Panc1 (cell line): ENCODE results near the gene RASEF. TPM values are rescaled to one million over a fixed set of nuclear protein-coding genes. Genes with fewer than 3 reads are reported as not detected.

Experiments
- ATAC-seq: fragments of 200-7000 bp; cut with Tn5 transposase; 2 replicates; pipeline ENCODE4 v1.9.1; 2020; ENCODE audit warnings: mild to moderate bottlenecking, moderate library complexity
- BruUV-seq: library from RNA; stranded (reverse); fragments of 400-500 nt; replicated peaks from 2 replicates; lab custom pipeline; 2021; lab: Mats Ljungman, UMichigan
- CTCF ChIA-PET: fragments of 300-600 bp; sonication (Branson Sonifier 250); formaldehyde crosslinking; loops from one replicate; lab custom pipeline; 2022; ENCODE audit warnings: antibody characterized with exemption; lab: Charles Lee
- POLR2A ChIA-PET: fragments of 300-600 bp; sonication (Branson Sonifier 250); formaldehyde crosslinking; loops from one replicate; lab custom pipeline; 2022; ENCODE audit warnings: antibody characterized with exemption; lab: Charles Lee
- DNase-seq: peaks from one replicate; pipeline ENCODE4 v3.0.0-alpha.2; 2010; ENCODE audit warnings: low read depth, low spot score
- H3K27ac ChIP-seq: 2 replicates; pipeline ENCODE4 v1.5.1; 2011; ENCODE audit warnings: mild to moderate bottlenecking, low read length, inconsistent platforms
- H3K27me3 ChIP-seq: fragments of 200-500 bp; sonication (Bioruptor generic); 2 replicates; pipeline ENCODE4 v1.6.0; 2014; ENCODE audit warnings: low read length, inconsistent platforms; ENCODE audit not compliant: control insufficient read depth, insufficient read depth
- H3K36me3 ChIP-seq: fragments of 200-500 bp; sonication (Bioruptor generic); 2 replicates; pipeline ENCODE4 v1.5.1; 2014; ENCODE audit warnings: inconsistent platforms, mild to moderate bottlenecking, low read length, moderate library complexity; ENCODE audit not compliant: control insufficient read depth, insufficient read depth
- H3K4me1 ChIP-seq: 2 replicates; pipeline ENCODE4 v1.5.1; 2011; ENCODE audit warnings: inconsistent platforms, mild to moderate bottlenecking, low read length, moderate library complexity; ENCODE audit not compliant: control insufficient read depth, insufficient read depth
- H3K4me3 ChIP-seq, 2 experiments: 2 replicates each; pipeline ENCODE4 v1.5.1; 2011 to 2012; ENCODE audit warnings: low read depth in 2 of 2, low read length in 2 of 2, mild to moderate bottlenecking in 2 of 2, inconsistent platforms in 1 of 2, moderate library complexity in 1 of 2
- H3K9me3 ChIP-seq: fragments of 200-500 bp; sonication (Bioruptor generic); 2 replicates; pipeline ENCODE4 v1.5.1; 2014; ENCODE audit warnings: low read depth, mild to moderate bottlenecking, inconsistent platforms, low read length, moderate library complexity; ENCODE audit not compliant: control insufficient read depth, insufficient read depth
- POLR2AphosphoS5 ChIP-seq: IDR thresholded peaks from 2 replicates; pipeline ENCODE4 v1.6.1; 2012; ENCODE audit warnings: mild to moderate bottlenecking, low read depth, low read length, moderate library complexity
- SIN3A ChIP-seq: IDR thresholded peaks from 2 replicates; pipeline ENCODE4 v1.6.1; 2012; ENCODE audit warnings: low read depth, mild to moderate bottlenecking, low read length, moderate library complexity, borderline replicate concordance; ENCODE audit not compliant: insufficient read depth
- TCF7L2 ChIP-seq: IDR thresholded peaks from 2 replicates; pipeline ENCODE4 v1.6.1; 2011; ENCODE audit warnings: mild to moderate bottlenecking, low read depth, low read length, inconsistent platforms
- in situ Hi-C: cut with HindIII; loops from 2 replicates; pipeline ENCODE4 v1.10.0; 2016; ENCODE audit warnings: low sequenced_read_pairs, low pct_unique_long_range_greater_than_20kb
- intact Hi-C: fragments of 100-400 bp; cut with micrococcal nuclease; formaldehyde crosslinking; loops from one replicate; pipeline ENCODE4 v1.10.0; 2022; ENCODE audit not compliant: unreplicated experiment
- total RNA-seq: library from RNA; stranded (reverse); gene quantifications from one replicate; pipeline ENCODE4 v1.2.1, GENCODE V29; 2021; ENCODE audit not compliant: unreplicated experiment
- TF ChIP-seq, protein P1 (sequence below): fragments of 450-650 bp; IDR thresholded peaks from 2 replicates; pipeline ENCODE4 v1.5.1; 2017; ENCODE audit warnings: mild to moderate bottlenecking
- TF ChIP-seq, protein P2 (sequence below), 2 experiments: IDR thresholded peaks; 2 replicates each; pipeline ENCODE4 v1.6.1; 2011 to 2012; ENCODE audit warnings: low read depth in 2 of 2, control low read depth in 1 of 2, low read length in 1 of 2, mild to moderate bottlenecking in 1 of 2, moderate library complexity in 1 of 2; ENCODE audit not compliant: insufficient read depth in 1 of 2

The RASEF gene
- total RNA-seq, 1 experiment from 2014 or later, result 2.9 TPM

DNA sequence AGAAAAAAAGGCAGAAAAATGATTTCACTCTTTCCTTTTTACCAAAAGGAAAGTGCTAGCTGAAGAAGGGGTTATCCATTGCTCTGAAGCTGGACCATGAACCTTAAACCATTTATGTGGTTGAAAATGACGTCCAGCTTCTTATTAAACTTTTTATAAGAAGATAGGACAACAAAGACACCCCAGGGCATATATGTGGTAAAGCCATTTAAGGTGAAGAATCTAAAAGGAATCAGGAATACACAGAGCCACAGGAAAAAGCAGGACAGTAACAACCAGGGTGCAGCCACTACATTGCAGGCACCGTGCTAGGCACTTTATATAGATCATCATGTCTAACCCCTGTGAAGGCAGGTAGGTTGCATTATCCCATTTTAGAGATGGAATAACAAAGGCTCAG, 42.1 kb downstream of the RASEF start:
- Histone ChIP-seq H3K36me3 (no peaks in the 10 kb centered on the region), H3K27me3 (no peaks in the 10 kb centered on the region), H3K4me1 (no peaks in the 10 kb centered on the region), H3K4me3 (no peak overlapping the region), H3K27ac (no peak overlapping the region), H3K9me3 (no peaks in the 10 kb centered on the region)
- in situ Hi-C loops (no loop called here), intact Hi-C loops (no loop called here)
- DNase-seq, result no peak
- POLR2A ChIA-PET, result no interaction called here
- CTCF ChIA-PET, result no interaction called here
- no TSS peak for BruUV-seq
- TF ChIP-seq TCF7L2 (no peak), POLR2AphosphoS5 (no peak), SIN3A (no peak)
- TF ChIP-seq, protein P1, sequence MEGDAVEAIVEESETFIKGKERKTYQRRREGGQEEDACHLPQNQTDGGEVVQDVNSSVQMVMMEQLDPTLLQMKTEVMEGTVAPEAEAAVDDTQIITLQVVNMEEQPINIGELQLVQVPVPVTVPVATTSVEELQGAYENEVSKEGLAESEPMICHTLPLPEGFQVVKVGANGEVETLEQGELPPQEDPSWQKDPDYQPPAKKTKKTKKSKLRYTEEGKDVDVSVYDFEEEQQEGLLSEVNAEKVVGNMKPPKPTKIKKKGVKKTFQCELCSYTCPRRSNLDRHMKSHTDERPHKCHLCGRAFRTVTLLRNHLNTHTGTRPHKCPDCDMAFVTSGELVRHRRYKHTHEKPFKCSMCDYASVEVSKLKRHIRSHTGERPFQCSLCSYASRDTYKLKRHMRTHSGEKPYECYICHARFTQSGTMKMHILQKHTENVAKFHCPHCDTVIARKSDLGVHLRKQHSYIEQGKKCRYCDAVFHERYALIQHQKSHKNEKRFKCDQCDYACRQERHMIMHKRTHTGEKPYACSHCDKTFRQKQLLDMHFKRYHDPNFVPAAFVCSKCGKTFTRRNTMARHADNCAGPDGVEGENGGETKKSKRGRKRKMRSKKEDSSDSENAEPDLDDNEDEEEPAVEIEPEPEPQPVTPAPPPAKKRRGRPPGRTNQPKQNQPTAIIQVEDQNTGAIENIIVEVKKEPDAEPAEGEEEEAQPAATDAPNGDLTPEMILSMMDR, result no peak
- TF ChIP-seq, protein P2, sequence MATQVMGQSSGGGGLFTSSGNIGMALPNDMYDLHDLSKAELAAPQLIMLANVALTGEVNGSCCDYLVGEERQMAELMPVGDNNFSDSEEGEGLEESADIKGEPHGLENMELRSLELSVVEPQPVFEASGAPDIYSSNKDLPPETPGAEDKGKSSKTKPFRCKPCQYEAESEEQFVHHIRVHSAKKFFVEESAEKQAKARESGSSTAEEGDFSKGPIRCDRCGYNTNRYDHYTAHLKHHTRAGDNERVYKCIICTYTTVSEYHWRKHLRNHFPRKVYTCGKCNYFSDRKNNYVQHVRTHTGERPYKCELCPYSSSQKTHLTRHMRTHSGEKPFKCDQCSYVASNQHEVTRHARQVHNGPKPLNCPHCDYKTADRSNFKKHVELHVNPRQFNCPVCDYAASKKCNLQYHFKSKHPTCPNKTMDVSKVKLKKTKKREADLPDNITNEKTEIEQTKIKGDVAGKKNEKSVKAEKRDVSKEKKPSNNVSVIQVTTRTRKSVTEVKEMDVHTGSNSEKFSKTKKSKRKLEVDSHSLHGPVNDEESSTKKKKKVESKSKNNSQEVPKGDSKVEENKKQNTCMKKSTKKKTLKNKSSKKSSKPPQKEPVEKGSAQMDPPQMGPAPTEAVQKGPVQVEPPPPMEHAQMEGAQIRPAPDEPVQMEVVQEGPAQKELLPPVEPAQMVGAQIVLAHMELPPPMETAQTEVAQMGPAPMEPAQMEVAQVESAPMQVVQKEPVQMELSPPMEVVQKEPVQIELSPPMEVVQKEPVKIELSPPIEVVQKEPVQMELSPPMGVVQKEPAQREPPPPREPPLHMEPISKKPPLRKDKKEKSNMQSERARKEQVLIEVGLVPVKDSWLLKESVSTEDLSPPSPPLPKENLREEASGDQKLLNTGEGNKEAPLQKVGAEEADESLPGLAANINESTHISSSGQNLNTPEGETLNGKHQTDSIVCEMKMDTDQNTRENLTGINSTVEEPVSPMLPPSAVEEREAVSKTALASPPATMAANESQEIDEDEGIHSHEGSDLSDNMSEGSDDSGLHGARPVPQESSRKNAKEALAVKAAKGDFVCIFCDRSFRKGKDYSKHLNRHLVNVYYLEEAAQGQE (IDR thresholded peaks at IDR 0.05; ENCODE audit: insufficient read depth in 1 of 2, low read depth in 2 of 2, low read length in 1 of 2), result no peak
- no peak for ATAC-seq

DNA sequence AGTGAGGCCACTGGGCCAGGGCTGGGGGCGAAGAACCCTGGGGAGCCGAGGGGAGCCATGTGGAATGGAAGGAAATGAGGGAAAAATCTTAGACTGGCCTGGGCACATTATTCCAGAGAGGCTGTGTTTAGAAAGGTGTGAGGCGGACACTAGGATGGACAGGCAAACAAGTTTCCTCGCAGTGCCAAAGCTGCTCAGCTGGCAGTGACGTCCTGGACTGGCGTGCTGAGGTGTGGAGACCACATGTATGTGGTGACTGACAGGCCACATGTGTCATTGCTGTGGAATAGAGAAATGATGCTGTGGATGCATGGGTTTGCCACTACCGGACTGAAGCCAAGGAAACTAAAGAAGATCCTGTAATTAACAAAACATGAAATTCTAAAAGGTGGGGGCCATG, 42.6 kb downstream of the RASEF start:
- intact Hi-C loops, result no loop called here
- ATAC-seq, result no peak

More for the DNA sequence above, 42.6 kb downstream of the RASEF start:
- TF ChIP-seq SIN3A (no peak), TCF7L2 (no peak), POLR2AphosphoS5 (no peak)
- TF ChIP-seq, protein P1, result no peak
- TF ChIP-seq, protein P2 (IDR thresholded peaks at IDR 0.05; ENCODE audit: insufficient read depth in 1 of 2, low read depth in 2 of 2, low read length in 1 of 2), result no peak
- Histone ChIP-seq H3K9me3 (no peaks in the 10 kb centered on the region), H3K4me1 (no peaks in the 10 kb centered on the region), H3K27me3 (no peaks in the 10 kb centered on the region), H3K27ac (no peak overlapping the region), H3K36me3 (no peaks in the 10 kb centered on the region), H3K4me3 (no peak overlapping the region)
- no TSS peak for BruUV-seq
- in situ Hi-C loops, result no loop called here
- ChIA-PET POLR2A (no interaction called here), CTCF (no interaction called here)
- no peak for DNase-seq
